B cell (primary cell): Measurements from ENCODE around the gene PAPSS2. TPM values are rescaled to one million over a fixed set of nuclear protein-coding genes. Genes with fewer than 3 reads are reported as not detected.

Source experiments
- ATAC-seq: fragments of 200-7000 bp; cut with Tn5 transposase; one replicate; pipeline ENCODE4 v1.10.0; 2021; ENCODE audit warnings: low read depth, mild to moderate bottlenecking, moderate number of reproducible peaks, moderate library complexity
- CTCF ChIA-PET: fragments of 350-600 bp; sonication (Branson Sonifier 250); formaldehyde crosslinking; loops from one replicate; lab custom pipeline; 2021; ENCODE audit warnings: antibody characterized with exemption, inconsistent platforms; lab: Charles Lee
- POLR2A ChIA-PET: fragments of 350-600 bp; sonication (Branson Sonifier 250); formaldehyde crosslinking; loops from one replicate; lab custom pipeline; 2021; ENCODE audit warnings: antibody characterized with exemption; lab: Charles Lee
- DNase-seq: peaks from one replicate; pipeline ENCODE4 v3.0.0; 2013
- H2AFZ ChIP-seq: 2 replicates; pipeline ENCODE4 v1.6.1; 2012; ENCODE audit warnings: mild to moderate bottlenecking, low read depth, low read length; ENCODE audit not compliant: insufficient read depth, poor library complexity, severe bottlenecking
- H3K27ac ChIP-seq, 2 donors: 1 replicate in 1 of 2; 2 replicates in 1 of 2; pipeline ENCODE4 v1.5.1; 2012 to 2013; ENCODE audit warnings: low read length in 2 of 2, mild to moderate bottlenecking in 2 of 2, moderate library complexity in 1 of 2
- H3K27me3 ChIP-seq, 4 experiments: fragments of 200-600 bp in 1 of 4; sonication (generic) in 1 of 4; replicated peaks in 1 of 4; 1 replicate in 2 of 4; 2 replicates in 2 of 4; pipeline versions ENCODE4 v1.6.1 to v1.7.0; 2013 to 2016; ENCODE audit warnings: low read length in 3 of 4, mild to moderate bottlenecking in 2 of 4, mixed read lengths in 1 of 4, moderate library complexity in 1 of 4; ENCODE audit not compliant: insufficient read depth in 4 of 4, control insufficient read depth in 3 of 4; ENCODE audit errors: control extremely low read depth in 1 of 4
- H3K36me3 ChIP-seq, 2 experiments: replicated peaks in 1 of 2; 1 replicate in 1 of 2; 2 replicates in 1 of 2; pipeline versions ENCODE4 v1.6.1 to v1.7.1; 2013; ENCODE audit warnings: low read length in 1 of 2; ENCODE audit not compliant: insufficient read depth in 2 of 2, control insufficient read depth in 1 of 2; ENCODE audit errors: control extremely low read depth in 1 of 2, extremely low read depth in 1 of 2
- H3K4me1 ChIP-seq, 2 donors: fragments of 200-600 bp in 1 of 2; sonication (generic) in 1 of 2; 1 replicate in 1 of 2; 2 replicates in 1 of 2; pipeline versions ENCODE4 v1.5.1 to v1.6.1; 2013 to 2017; ENCODE audit warnings: low read length in 2 of 2; ENCODE audit not compliant: control insufficient read depth in 2 of 2, insufficient read depth in 2 of 2
- H3K4me2 ChIP-seq: replicated peaks from 2 replicates; pipeline ENCODE3; 2012; ENCODE audit warnings: mild to moderate bottlenecking, low read depth, low read length; ENCODE audit not compliant: poor library complexity, severe bottlenecking
- H3K4me3 ChIP-seq, 5 experiments: fragments of 200-600 bp in 1 of 5; sonication (generic) in 1 of 5; 1 replicate in 3 of 5; 2 replicates in 2 of 5; pipeline versions ENCODE4 v1.5.1 to v1.7.0; 2011 to 2016; ENCODE audit warnings: low read length in 4 of 5, mild to moderate bottlenecking in 4 of 5, low read depth in 2 of 5, control low read depth in 1 of 5, moderate library complexity in 1 of 5; ENCODE audit not compliant: insufficient read depth in 1 of 5; ENCODE audit errors: control extremely low read depth in 1 of 5, extremely low read depth in 1 of 5
- H3K79me2 ChIP-seq: fragments of 200-600 bp; sonication (generic); one replicate; pipeline ENCODE4 v1.6.0; 2016; ENCODE audit warnings: low read length; ENCODE audit not compliant: control insufficient read depth, insufficient read depth
- H3K9ac ChIP-seq: fragments of 200-600 bp; sonication (generic); 2 replicates; pipeline ENCODE4 v1.6.1; 2017; ENCODE audit warnings: mild to moderate bottlenecking, low read length, moderate library complexity
- H3K9me3 ChIP-seq, 3 donors: one replicate each; pipeline versions ENCODE4 v1.6.1 to v1.7.1; 2013; ENCODE audit warnings: low read length in 2 of 3; ENCODE audit not compliant: control insufficient read depth in 2 of 3, insufficient read depth in 1 of 3; ENCODE audit errors: control extremely low read depth in 1 of 3
- H4K20me1 ChIP-seq: 2 replicates; pipeline ENCODE4 v1.6.0; 2012; ENCODE audit warnings: mild to moderate bottlenecking, low read length; ENCODE audit not compliant: insufficient read depth, control insufficient read depth, poor library complexity, severe bottlenecking
- H3K27ac Mint-ChIP-seq: one replicate; pipeline ENCODE4 v1.8.0; 2021; ENCODE audit warnings: mixed read lengths
- H3K27me3 Mint-ChIP-seq: one replicate; pipeline ENCODE4 v1.8.0; 2021; ENCODE audit warnings: mixed read lengths
- H3K4me1 Mint-ChIP-seq: one replicate; pipeline ENCODE4 v1.8.0; 2021; ENCODE audit warnings: mixed read lengths
- H3K4me3 Mint-ChIP-seq: one replicate; pipeline ENCODE4 v1.8.0; 2021; ENCODE audit warnings: mixed read lengths
- H3K9me3 Mint-ChIP-seq: one replicate; pipeline ENCODE4 v1.8.0; 2022; ENCODE audit warnings: mixed read lengths; ENCODE audit not compliant: insufficient read depth
- CTCF ChIP-seq: fragments of 200-600 bp; IDR thresholded peaks from one replicate; pipeline ENCODE4 v1.8.0; 2022; ENCODE audit warnings: antibody characterized with exemption, mild to moderate bottlenecking
- EZH2 ChIP-seq: IDR thresholded peaks from 2 replicates; pipeline ENCODE4 v1.6.1; 2012; ENCODE audit warnings: borderline replicate concordance, low read depth, mild to moderate bottlenecking, moderate library complexity, low read length; ENCODE audit not compliant: insufficient read depth, poor library complexity, severe bottlenecking
- WGBS: methylation state at CpG from one replicate; pipeline ENCODE4 v1.1.5; 2013; ENCODE audit warnings: missing lambda C conversion rate; ENCODE audit not compliant: insufficient coverage; 5-methylcytosine and 5-hydroxymethylcytosine counted together
- intact Hi-C: fragments of 100-400 bp; cut with micrococcal nuclease; formaldehyde crosslinking; loops from one replicate; pipeline ENCODE4 v1.10.0; 2022
- polyA plus RNA-seq: library from polyadenylated mRNA; depleted of rRNA; stranded (reverse); fragments of >200 nt; gene quantifications from 2 replicates; pipeline ENCODE4 v1.2.3, GENCODE V29; 2012
- total RNA-seq, 2 donors: library from RNA; stranded (reverse); fragments of 120-200 nt in 1 of 2; gene quantifications; 1 replicate in 1 of 2; 2 replicates in 1 of 2; pipeline versions ENCODE4 v1.2.3 to v1.2.4, GENCODE V29; 2013 to 2022

Gene PAPSS2
- total and polyA plus RNA-seq, 2 donors (not counting 1 experiment from before 2014, with no cell fraction given), result not detected

DNA sequence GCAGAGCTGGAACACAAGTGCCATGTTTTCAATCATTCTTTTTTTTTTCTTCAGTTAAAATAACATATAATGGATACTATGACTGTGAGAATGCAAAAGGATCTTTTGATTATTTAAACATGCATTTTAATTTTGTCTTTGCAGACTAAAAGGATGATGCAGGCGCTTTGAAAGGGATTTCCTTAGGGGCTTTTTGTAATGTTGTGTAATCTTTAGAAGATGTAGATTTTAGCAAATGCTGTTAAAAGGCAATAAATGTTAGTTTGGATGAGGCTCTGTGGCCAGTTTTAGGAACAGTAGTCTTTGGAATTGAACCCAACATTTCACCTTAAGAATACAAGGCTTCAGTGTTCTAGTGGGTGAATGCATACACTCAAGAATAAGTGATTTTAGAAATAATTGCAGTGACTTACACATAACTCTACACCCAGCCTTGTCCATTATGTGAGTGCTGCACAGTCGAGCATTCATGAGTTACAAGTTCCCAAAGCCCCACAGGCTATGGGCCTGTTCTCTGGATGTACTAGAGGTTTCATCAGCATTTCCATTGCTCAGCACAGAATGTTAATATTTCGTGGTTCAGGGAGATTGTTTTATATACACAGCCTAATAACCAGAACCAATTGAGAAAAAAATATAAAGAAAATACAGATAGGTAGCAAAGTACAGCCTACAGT lies 11.6 kb downstream of the PAPSS2 start:
- Mint-ChIP-seq H3K4me3 (no peak overlapping the region), H3K9me3 (no peaks in the 10 kb centered on the region), H3K27ac (no peak overlapping the region), H3K27me3 (peaks cover 12% of the 10 kb centered on the region), H3K4me1 (no peaks in the 10 kb centered on the region)
- no peak overlapping the region for H2AFZ ChIP-seq
- no peak overlapping the region for H3K4me3 ChIP-seq
- WGBS, result 0% methylated on average over 1 of the region's 3 CpGs
- no peak overlapping the region for H3K4me2 ChIP-seq
- no peak for TF ChIP-seq CTCF
- no peak for TF ChIP-seq EZH2
- no peak overlapping the region for H3K9ac ChIP-seq
- H3K27me3 ChIP-seq, result peaks cover 0 to 5% (median 0%) of the 10 kb centered on the region in 4 experiments
- no peaks in the 10 kb centered on the region for H3K4me1 ChIP-seq
- no peaks in the 10 kb centered on the region for H4K20me1 ChIP-seq
- ChIA-PET POLR2A (no interaction called here), CTCF (no interaction called here)
- DNase-seq (no peak), ATAC-seq (no peak)
- no peaks in the 10 kb centered on the region for H3K79me2 ChIP-seq
- no peak overlapping the region for H3K27ac ChIP-seq
- H3K36me3 ChIP-seq, result no peaks in the 10 kb centered on the region
- H3K9me3 ChIP-seq, result no peaks in the 10 kb centered on the region
- intact Hi-C loops, result no loop called here

- ChIA-PET CTCF (no interaction called here), POLR2A (no interaction called here)
- H3K27me3 ChIP-seq, result no peaks in the 10 kb centered on the region
- H3K4me1 Mint-ChIP-seq, result no peaks in the 10 kb centered on the region
- no peaks in the 10 kb centered on the region for H3K36me3 ChIP-seq
- H3K79me2 ChIP-seq, result no peaks in the 10 kb centered on the region
- WGBS, result 47% methylated on average over 3 of the region's 3 CpGs
- no peak overlapping the region for H2AFZ ChIP-seq
- TF ChIP-seq CTCF (no peak), EZH2 (no peak)
- no peaks in the 10 kb centered on the region for H3K4me1 ChIP-seq
- H3K4me3 ChIP-seq, result no peak overlapping the region
- H3K9me3 ChIP-seq, result no peaks in the 10 kb centered on the region
- ATAC-seq (no peak), DNase-seq (no peak)
- no peak overlapping the region for H3K4me3 Mint-ChIP-seq
- H3K27ac Mint-ChIP-seq, result no peak overlapping the region
- H3K27me3 Mint-ChIP-seq, result peaks cover 12% of the 10 kb centered on the region
- intact Hi-C loops, result no loop called here
- no peak overlapping the region for H3K4me2 ChIP-seq
- no peak overlapping the region for H3K27ac ChIP-seq
- no peaks in the 10 kb centered on the region for H3K9me3 Mint-ChIP-seq
- no peaks in the 10 kb centered on the region for H4K20me1 ChIP-seq
- H3K9ac ChIP-seq, result no peak overlapping the region
Observed at GRCh38 chr10:87672551-87672950, 12.9 kb downstream of the PAPSS2 start.
